Amygdala (tissue), 56 donors: ENCODE measurements around the gene SLC16A9.

ENCODE experiments used
- DNase-seq, 56 donors: peaks; one replicate each; lab custom pipeline; 2025; lab: John Stamatoyannopoulos, UW

Gene SLC16A9

GRCh38 chr10:59635502-59636290 is 74.0 kb downstream of the SLC16A9 start:
- DNase-seq = no peak

- DNase-seq = no peak
Observed at GRCh38 chr10:59634102-59634501, 75.5 kb downstream of the SLC16A9 start.

GRCh38 chr10:59633063-59633462 is 76.6 kb downstream of the SLC16A9 start:
- no peak for DNase-seq

GRCh38 chr10:59631882-59632807 is 77.5 kb downstream of the SLC16A9 start:
- no peak for DNase-seq

- no peak for DNase-seq
Observed at GRCh38 chr10:59631237-59631636, 78.4 kb downstream of the SLC16A9 start.

GRCh38 chr10:59628965-59629364 is 80.7 kb downstream of the SLC16A9 start:
- DNase-seq = no peak

- no peak for DNase-seq
Observed at GRCh38 chr10:59628456-59628855, 81.2 kb downstream of the SLC16A9 start.

GRCh38 chr10:59627366-59628018 is 82.2 kb downstream of the SLC16A9 start:
- no peak for DNase-seq

GRCh38 chr10:59626523-59626869 is 83.2 kb downstream of the SLC16A9 start:
- no peak for DNase-seq

- DNase-seq = peak in 39 of 56 donors; percentile 2 to 73 (median 22)
Observed at GRCh38 chr10:59625721-59626522, 83.7 kb downstream of the SLC16A9 start.

GRCh38 chr10:59624951-59625350 is 84.7 kb downstream of the SLC16A9 start:
- no peak for DNase-seq

- no peak for DNase-seq
Observed at GRCh38 chr10:59624136-59624535, 85.5 kb downstream of the SLC16A9 start.

GRCh38 chr10:59623133-59624121 is 86.2 kb downstream of the SLC16A9 start:
- DNase-seq = no peak

GRCh38 chr10:59622320-59623132 is 87.1 kb downstream of the SLC16A9 start:
- peak in 25 of 56 donors; percentile 2 to 62 (median 18) for DNase-seq

- no peak for DNase-seq
Observed at GRCh38 chr10:59621771-59622170, 87.9 kb downstream of the SLC16A9 start.

- no peak for DNase-seq
Observed at GRCh38 chr10:59618666-59619065, 91.0 kb downstream of the SLC16A9 start.

GRCh38 chr10:59617996-59618395 is 91.7 kb downstream of the SLC16A9 start:
- no peak for DNase-seq

- DNase-seq = no peak
Observed at GRCh38 chr10:59611048-59611447, 98.6 kb downstream of the SLC16A9 start.
